ENCODE data around the gene POMT2. TPM values are rescaled to one million over a fixed set of nuclear protein-coding genes. Genes with fewer than 3 reads are reported as not detected.

POMT2 gene
- total and polyA plus RNA-seq, 2 donors (not counting 3 experiments of a cell fraction or from before 2014, with no cell fraction given), result 19.5 to 48.2 TPM

GRCh38 chr14:77359626-77360025 lies 38.9 kb upstream of the POMT2 start:
- FAIRE-seq, result no peak

GRCh38 chr14:77356899-77357298 lies 36.2 kb upstream of the POMT2 start:
- no peak for DNase-seq (ENCODE audit: low read depth, low spot score)
- H3K9ac ChIP-seq (replicated peaks; ENCODE audit: extremely low read depth, insufficient read depth, low read length), result no peak overlapping the region
- intact Hi-C loops (cut with micrococcal nuclease), result no loop called here
- TF ChIP-seq MAX (IDR thresholded peaks at IDR 0.05; ENCODE audit: insufficient read depth, insufficient read length), result no peak
- TF ChIP-seq CTCF (IDR thresholded peaks at IDR 0.05; ENCODE audit: extremely low read depth in 1 of 2, insufficient read depth in 1 of 2, low read depth in 1 of 2, low read length in 2 of 2), result no peak
- no peak for TF ChIP-seq POLR2A (IDR thresholded peaks at IDR 0.05; ENCODE audit: low read depth, low read length)
- no peak for TF ChIP-seq MYC (IDR thresholded peaks at IDR 0.05; ENCODE audit: low read depth, low read length)
- no peak for TF ChIP-seq FOS (IDR thresholded peaks at IDR 0.05; ENCODE audit: borderline replicate concordance, insufficient read depth, low read length)
- no peak for TF ChIP-seq EZH2 (IDR thresholded peaks at IDR 0.05; ENCODE audit: borderline replicate concordance, low read depth, low read length, severe bottlenecking)
- no peak for TF ChIP-seq POLR2AphosphoS5 (IDR thresholded peaks at IDR 0.05; ENCODE audit: insufficient read depth, low read depth, low read length)
- TF ChIP-seq JUN (IDR thresholded peaks at IDR 0.05; ENCODE audit: borderline replicate concordance, insufficient read depth, insufficient read length, low read depth), result no peak
- no peak for TF ChIP-seq GATA2 (IDR thresholded peaks at IDR 0.05; ENCODE audit: insufficient read depth, insufficient read length, low read depth, low read length)
- no peaks in the 10 kb centered on the region for H3K36me3 ChIP-seq (ENCODE audit: control insufficient read depth in 2 of 2, extremely low read depth in 1 of 2, insufficient read depth in 2 of 2, low read length in 2 of 2)
- no peak overlapping the region for H3K4me2 ChIP-seq (ENCODE audit: insufficient read depth, low read length)
- ChIA-PET CTCF (interaction anchor here (1.2 kb wide), 1 partner anchor 27 kb away, joined by 3 read pairs; no protein-coding TSS in a partner anchor), POLR2A (no interaction called here)
- no peak overlapping the region for H2AFZ ChIP-seq (ENCODE audit: low read depth, low read length)
- no peaks in the 10 kb centered on the region for H3K27me3 ChIP-seq (ENCODE audit: control insufficient read depth in 2 of 2, insufficient read depth in 2 of 2, low read length in 2 of 2)
- peaks cover 3% of the 10 kb centered on the region for H3K9me1 ChIP-seq (replicated peaks; ENCODE audit: control insufficient read depth, extremely low read depth, insufficient read depth, low read length)
- H3K4me3 ChIP-seq (replicated peaks in 1 of 3; ENCODE audit: insufficient read depth in 1 of 3, low read depth in 1 of 3, low read length in 3 of 3), result no peak overlapping the region
- H3K79me2 ChIP-seq (ENCODE audit: control insufficient read depth, insufficient read depth, low read length), result no peaks in the 10 kb centered on the region
- H3K4me1 ChIP-seq (ENCODE audit: control insufficient read depth, extremely low read depth, insufficient read depth, low read length), result no peaks in the 10 kb centered on the region
- dilution Hi-C loops (cut with MboI; ENCODE audit: extremely low pct_ligation_motif_present, low sequenced_read_pairs), result no loop called here
- no TSS peak for BruUV-seq (replicated peaks)
- H3K9me3 ChIP-seq (replicated peaks; ENCODE audit: control insufficient read depth, insufficient read depth, low read length), result no peaks in the 10 kb centered on the region
- no peak overlapping the region for H3K27ac ChIP-seq (ENCODE audit: insufficient read depth, low read depth, low read length)
- FAIRE-seq, result no peak
- H4K20me1 ChIP-seq (replicated peaks; ENCODE audit: control insufficient read depth, extremely low read depth, insufficient read depth, low read length), result no peaks in the 10 kb centered on the region

More at GRCh38 chr14:77359626-77360025, 38.9 kb upstream of the POMT2 start:
- peaks cover 3% of the 10 kb centered on the region for H3K9me1 ChIP-seq (replicated peaks; ENCODE audit: control insufficient read depth, extremely low read depth, insufficient read depth, low read length)
- no peak overlapping the region for H3K4me2 ChIP-seq (ENCODE audit: insufficient read depth, low read length)
- TF ChIP-seq POLR2AphosphoS5 (IDR thresholded peaks at IDR 0.05; ENCODE audit: insufficient read depth, low read depth, low read length) (no peak), CTCF (IDR thresholded peaks at IDR 0.05; ENCODE audit: extremely low read depth in 1 of 2, insufficient read depth in 1 of 2, low read depth in 1 of 2, low read length in 2 of 2) (no peak)
- H4K20me1 ChIP-seq (replicated peaks; ENCODE audit: control insufficient read depth, extremely low read depth, insufficient read depth, low read length), result no peaks in the 10 kb centered on the region
- CTCF ChIA-PET, result no interaction called here
- BruUV-seq (replicated peaks), result no TSS peak
- H3K27ac ChIP-seq (ENCODE audit: insufficient read depth, low read depth, low read length), result no peak overlapping the region
- no peak overlapping the region for H3K9ac ChIP-seq (replicated peaks; ENCODE audit: extremely low read depth, insufficient read depth, low read length)
- dilution Hi-C loops (cut with MboI; ENCODE audit: extremely low pct_ligation_motif_present, low sequenced_read_pairs) (no loop called here), intact Hi-C loops (cut with micrococcal nuclease) (no loop called here)
- POLR2A ChIA-PET, result no interaction called here
- H3K79me2 ChIP-seq (ENCODE audit: control insufficient read depth, insufficient read depth, low read length), result no peaks in the 10 kb centered on the region
- no peak for DNase-seq (ENCODE audit: low read depth, low spot score)
- H3K9me3 ChIP-seq (replicated peaks; ENCODE audit: control insufficient read depth, insufficient read depth, low read length), result no peaks in the 10 kb centered on the region
- no peaks in the 10 kb centered on the region for H3K27me3 ChIP-seq (ENCODE audit: control insufficient read depth in 2 of 2, insufficient read depth in 2 of 2, low read length in 2 of 2)
- H2AFZ ChIP-seq (ENCODE audit: low read depth, low read length), result no peak overlapping the region
- no peak overlapping the region for H3K4me3 ChIP-seq (replicated peaks in 1 of 3; ENCODE audit: insufficient read depth in 1 of 3, low read depth in 1 of 3, low read length in 3 of 3)
- no peaks in the 10 kb centered on the region for H3K36me3 ChIP-seq (ENCODE audit: control insufficient read depth in 2 of 2, extremely low read depth in 1 of 2, insufficient read depth in 2 of 2, low read length in 2 of 2)
- H3K4me1 ChIP-seq (ENCODE audit: control insufficient read depth, extremely low read depth, insufficient read depth, low read length), result no peaks in the 10 kb centered on the region
